ENCODE measurements around the gene FGF6. TPM values are rescaled to one million over a fixed set of nuclear protein-coding genes. Genes with fewer than 3 reads are reported as not detected.

FGF6 gene
- total RNA-seq, 1 donor from 2014 or later = not detected

DNA sequence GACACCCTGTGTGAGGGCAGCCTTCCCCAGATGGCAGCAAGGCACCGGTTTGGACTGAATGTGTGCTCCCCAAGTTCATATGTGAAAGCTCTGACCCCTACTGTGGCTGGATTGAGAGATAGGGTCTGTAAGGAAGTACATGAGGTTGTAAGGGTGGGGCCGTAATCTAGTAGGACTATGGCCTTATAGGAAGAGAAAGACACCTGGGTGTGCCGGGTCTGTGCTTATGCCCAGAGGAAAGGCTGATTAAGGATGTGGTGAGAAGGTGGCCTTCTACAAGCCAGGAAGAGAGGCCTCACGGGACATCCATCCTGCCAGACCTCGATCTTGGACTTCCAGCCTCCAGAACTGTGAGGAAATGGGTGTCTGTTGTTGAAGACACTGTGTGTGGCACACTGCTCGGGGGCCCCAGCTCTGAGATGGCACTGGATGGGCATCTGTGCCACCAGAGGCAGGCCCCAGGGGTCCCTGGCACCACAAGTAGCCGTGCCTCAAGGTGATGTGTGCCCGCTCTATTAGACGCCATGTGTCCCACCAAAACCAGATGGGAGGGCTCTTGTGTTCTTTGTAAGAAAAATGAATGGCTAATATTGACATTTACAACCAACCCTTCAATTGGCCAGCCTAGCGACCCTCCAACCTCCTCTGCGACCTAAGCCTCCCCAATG lies 22.0 kb downstream of the FGF6 start:
- Histone ChIP-seq H3K36me3 (no peaks in the 10 kb centered on the region), H3K27me3 (no peaks in the 10 kb centered on the region), H3K9me3 (no peaks in the 10 kb centered on the region), H3K27ac (no peak overlapping the region), H3K4me1 (no peaks in the 10 kb centered on the region), H3K4me3 (no peak overlapping the region)
- no peak for DNase-seq (ENCODE audit: low spot score in 2 of 2)
- intact Hi-C loops (cut with DNase I) = no loop called here
- TF ChIP-seq, protein P1, sequence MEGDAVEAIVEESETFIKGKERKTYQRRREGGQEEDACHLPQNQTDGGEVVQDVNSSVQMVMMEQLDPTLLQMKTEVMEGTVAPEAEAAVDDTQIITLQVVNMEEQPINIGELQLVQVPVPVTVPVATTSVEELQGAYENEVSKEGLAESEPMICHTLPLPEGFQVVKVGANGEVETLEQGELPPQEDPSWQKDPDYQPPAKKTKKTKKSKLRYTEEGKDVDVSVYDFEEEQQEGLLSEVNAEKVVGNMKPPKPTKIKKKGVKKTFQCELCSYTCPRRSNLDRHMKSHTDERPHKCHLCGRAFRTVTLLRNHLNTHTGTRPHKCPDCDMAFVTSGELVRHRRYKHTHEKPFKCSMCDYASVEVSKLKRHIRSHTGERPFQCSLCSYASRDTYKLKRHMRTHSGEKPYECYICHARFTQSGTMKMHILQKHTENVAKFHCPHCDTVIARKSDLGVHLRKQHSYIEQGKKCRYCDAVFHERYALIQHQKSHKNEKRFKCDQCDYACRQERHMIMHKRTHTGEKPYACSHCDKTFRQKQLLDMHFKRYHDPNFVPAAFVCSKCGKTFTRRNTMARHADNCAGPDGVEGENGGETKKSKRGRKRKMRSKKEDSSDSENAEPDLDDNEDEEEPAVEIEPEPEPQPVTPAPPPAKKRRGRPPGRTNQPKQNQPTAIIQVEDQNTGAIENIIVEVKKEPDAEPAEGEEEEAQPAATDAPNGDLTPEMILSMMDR (IDR thresholded peaks at IDR 0.05) = no peak

DNA sequence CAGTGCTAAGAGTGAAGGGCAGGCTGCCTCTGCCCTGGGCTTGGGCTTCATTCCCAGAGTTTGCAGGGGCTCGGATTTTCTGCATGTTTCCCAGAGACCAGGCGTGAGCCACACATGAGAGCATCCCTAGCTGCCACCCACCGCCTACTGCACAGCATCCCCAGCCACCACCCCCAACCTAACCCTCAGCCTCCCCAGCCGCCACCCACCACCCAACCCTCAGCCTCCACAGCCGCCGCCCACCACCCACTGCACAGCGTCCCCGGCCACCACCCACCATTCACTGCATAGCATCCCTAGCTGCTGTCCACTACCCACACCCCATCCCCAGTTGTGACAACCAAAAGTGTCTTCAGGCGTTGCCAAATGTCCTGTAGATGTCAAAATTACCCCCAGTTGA lies 22.6 kb downstream of the FGF6 start:
- Histone ChIP-seq H3K4me1 (no peaks in the 10 kb centered on the region), H3K36me3 (no peaks in the 10 kb centered on the region), H3K9me3 (no peaks in the 10 kb centered on the region), H3K27me3 (no peaks in the 10 kb centered on the region), H3K27ac (no peak overlapping the region), H3K4me3 (no peak overlapping the region)
- DNase-seq (ENCODE audit: low spot score in 2 of 2) = no peak
- TF ChIP-seq, protein P1 (IDR thresholded peaks at IDR 0.05) = no peak
- intact Hi-C loops (cut with DNase I) = no loop called here

DNA sequence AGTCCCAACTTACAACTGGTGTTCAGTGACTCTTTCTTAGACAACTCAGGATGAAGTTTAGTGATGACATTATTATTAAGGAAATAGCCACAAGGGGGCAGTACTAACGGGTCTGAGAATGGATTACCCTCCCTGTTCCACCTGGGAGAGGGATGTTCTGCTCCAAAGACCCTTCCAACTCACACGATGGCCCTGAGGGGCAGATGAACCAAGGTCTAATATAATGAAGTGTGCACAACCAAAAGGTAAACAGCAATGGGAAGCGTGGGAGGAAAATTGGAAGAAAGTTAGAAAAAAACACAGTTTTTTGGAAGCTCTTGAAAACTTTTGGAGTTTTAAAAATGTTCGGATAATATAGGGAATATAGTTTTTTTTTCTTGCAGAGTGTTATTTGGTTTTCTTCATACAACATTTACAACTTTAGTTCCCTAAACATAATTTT lies 24.0 kb downstream of the FGF6 start:
- no peaks in the 10 kb centered on the region for H3K9me3 ChIP-seq
- no peaks in the 10 kb centered on the region for H3K36me3 ChIP-seq
- H3K4me1 ChIP-seq = no peaks in the 10 kb centered on the region
- intact Hi-C loops (cut with DNase I) = no loop called here
- TF ChIP-seq, protein P1 (IDR thresholded peaks at IDR 0.05) = peak; percentile 22 to 45 (median 26)
- H3K27me3 ChIP-seq = no peaks in the 10 kb centered on the region
- no peak overlapping the region for H3K4me3 ChIP-seq
- no peak overlapping the region for H3K27ac ChIP-seq
- no peak for DNase-seq (ENCODE audit: low spot score in 2 of 2)

DNA sequence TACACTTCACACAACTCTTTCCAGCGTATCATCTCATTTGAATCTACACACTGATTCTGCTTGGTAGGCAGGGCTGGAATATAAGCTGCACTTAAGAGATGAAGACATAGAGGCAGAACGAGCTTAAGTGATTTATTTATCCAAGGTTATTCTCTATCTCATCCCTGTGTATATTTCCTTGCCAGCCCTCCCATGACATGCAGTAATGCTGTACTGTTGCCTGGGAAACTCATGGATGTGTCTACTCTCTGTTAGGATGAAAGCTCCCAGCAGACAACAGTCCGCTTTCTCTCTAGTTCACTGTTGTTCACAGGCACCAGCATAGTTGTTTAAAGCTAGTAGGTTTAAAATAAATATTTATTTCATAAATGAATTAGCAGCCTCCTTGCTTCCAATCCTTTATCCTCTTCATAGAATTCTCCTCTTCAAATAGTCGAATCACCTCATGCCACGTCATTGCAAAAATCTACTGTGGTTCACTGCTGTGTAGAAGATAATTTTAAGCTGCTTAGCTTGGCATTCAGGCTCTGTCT lies 25.4 kb downstream of the FGF6 start:
- H3K4me1 ChIP-seq = no peaks in the 10 kb centered on the region
- H3K27ac ChIP-seq = no peak overlapping the region
- no peaks in the 10 kb centered on the region for H3K27me3 ChIP-seq
- H3K36me3 ChIP-seq = no peaks in the 10 kb centered on the region
- H3K4me3 ChIP-seq = no peak overlapping the region
- TF ChIP-seq, protein P1 (IDR thresholded peaks at IDR 0.05) = no peak
- intact Hi-C loops (cut with DNase I) = no loop called here
- DNase-seq (ENCODE audit: low spot score in 2 of 2) = no peak
- no peaks in the 10 kb centered on the region for H3K9me3 ChIP-seq

DNA sequence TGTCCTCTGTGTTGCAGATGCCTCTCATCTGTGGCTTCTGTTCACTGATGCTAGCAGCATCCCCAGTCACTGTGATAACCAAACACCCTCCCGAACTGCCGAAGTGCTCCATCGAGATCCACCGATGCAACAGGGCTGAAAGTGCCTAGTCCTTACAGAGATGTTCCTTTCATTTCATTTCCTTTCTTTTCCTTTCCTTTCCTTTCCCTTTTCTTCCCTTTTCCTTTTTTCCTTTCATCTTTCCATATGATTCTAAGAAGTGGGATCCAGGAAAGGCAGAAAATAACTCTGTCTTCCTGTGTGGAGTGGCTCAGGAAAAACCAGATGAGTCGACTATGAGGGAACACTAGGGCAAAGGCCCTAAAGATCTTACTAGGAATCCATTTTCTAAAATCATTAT lies 26.7 kb downstream of the FGF6 start:
- Histone ChIP-seq H3K4me1 (no peaks in the 10 kb centered on the region), H3K9me3 (no peaks in the 10 kb centered on the region), H3K27ac (no peak overlapping the region), H3K4me3 (no peak overlapping the region), H3K27me3 (no peaks in the 10 kb centered on the region), H3K36me3 (no peaks in the 10 kb centered on the region)
- intact Hi-C loops (cut with DNase I) = no loop called here
- TF ChIP-seq, protein P1 (IDR thresholded peaks at IDR 0.05) = no peak
- no peak for DNase-seq (ENCODE audit: low spot score in 2 of 2)
